Vagina (tissue), 2 donors: ENCODE measurements around the gene SCAF11.

Source experiments
- CTCF ChIP-seq, 3 experiments: fragments of 450-650 bp in 2 of 3; fragments of 200-600 bp in 1 of 3; sonication (generic) in 1 of 3; IDR thresholded peaks; one replicate each; pipeline ENCODE4 v1.5.1; 2017 to 2019; ENCODE audit warnings: antibody characterized with exemption in 3 of 3, mild to moderate bottlenecking in 2 of 3, moderate library complexity in 2 of 3
- POLR2A ChIP-seq, 2 donors: fragments of 450-650 bp; IDR thresholded peaks; one replicate each; pipeline ENCODE4 v1.6.1; 2017; ENCODE audit warnings: antibody characterized with exemption in 2 of 2, mild to moderate bottlenecking in 2 of 2, moderate library complexity in 2 of 2
- POLR2AphosphoS5 ChIP-seq, 2 donors: sonication (generic); formaldehyde crosslinking; IDR thresholded peaks; one replicate each; pipeline ENCODE4 v1.9.0; 2017; ENCODE audit warnings: antibody characterized with exemption in 2 of 2, mild to moderate bottlenecking in 2 of 2, low read depth in 1 of 2; ENCODE audit not compliant: insufficient read depth in 1 of 2

GRCh38 chr12:45909041-45909713, 81.2 kb downstream of the SCAF11 start:
- TF ChIP-seq CTCF (IDR thresholded peaks at IDR 0.05) (no peak), POLR2A (IDR thresholded peaks at IDR 0.05) (no peak), POLR2AphosphoS5 (IDR thresholded peaks at IDR 0.05; ENCODE audit: insufficient read depth in 1 of 2, low read depth in 1 of 2) (no peak)
